ENCODE data around the gene ZDHHC3.
"Not testable (repeated sequence)": the region's sequence is repeated elsewhere in the genome, so short reads cannot be mapped to it uniquely, and the experiment has no call there.

ZDHHC3 gene

GRCh38 chr3:44963571-44964325, 12.2 kb downstream of the ZDHHC3 start:
- DNase-seq, result no peak

GRCh38 chr3:44962621-44963393, 13.2 kb downstream of the ZDHHC3 start:
- DNase-seq, result peak; percentile 34

GRCh38 chr3:44961888-44962287, 14.1 kb downstream of the ZDHHC3 start:
- no peak for DNase-seq

DNA sequence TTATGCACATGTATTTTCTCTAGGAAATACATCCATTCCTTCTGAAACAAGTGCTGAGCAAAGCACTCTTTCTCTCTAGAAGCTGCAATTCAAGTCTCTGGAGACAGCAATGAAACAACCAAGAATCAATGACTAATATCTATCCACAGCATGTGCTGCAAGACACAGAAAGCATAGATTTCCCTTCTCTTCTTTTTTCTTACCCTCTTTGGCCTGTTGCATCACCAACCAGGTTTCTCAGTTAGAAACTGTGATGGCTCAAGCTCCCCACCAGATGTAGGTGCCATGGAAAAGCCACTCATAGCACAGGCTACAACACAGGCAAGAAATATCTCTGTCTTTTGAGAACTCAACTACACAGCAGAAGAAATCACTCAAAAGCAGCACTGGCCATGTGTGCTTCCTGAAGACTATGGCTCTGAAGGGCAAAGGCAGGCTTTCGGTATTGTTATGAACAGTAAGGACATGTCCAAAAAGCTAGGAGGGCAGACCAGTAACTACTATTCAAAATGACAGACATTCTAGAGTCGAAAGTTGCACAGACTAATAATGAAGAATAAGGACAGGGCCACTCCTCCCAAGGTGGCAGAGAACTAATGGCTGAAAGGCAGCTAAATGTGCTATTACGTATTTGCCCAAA, 15.5 kb downstream of the ZDHHC3 start:
- DNase-seq, result no peak

DNA sequence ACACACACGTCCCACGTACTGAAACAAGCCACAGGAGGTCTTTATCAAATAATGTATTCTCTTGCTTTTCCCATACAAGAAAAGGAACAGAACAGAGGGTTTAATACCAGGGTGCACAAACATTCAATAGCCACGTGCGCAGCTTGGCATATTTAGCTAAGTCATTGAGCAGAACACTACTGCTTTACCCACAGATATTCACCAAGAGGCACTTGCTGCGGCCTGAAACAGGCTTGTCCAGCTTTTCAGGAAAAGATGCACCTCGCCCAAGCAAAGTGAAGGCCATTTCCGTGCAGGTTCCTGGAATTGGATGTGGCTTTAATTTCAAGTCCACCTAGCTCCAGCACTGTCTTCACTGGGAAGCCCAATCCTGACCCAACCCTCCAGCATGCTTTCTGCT, 17.6 kb downstream of the ZDHHC3 start:
- no peak for DNase-seq

DNA sequence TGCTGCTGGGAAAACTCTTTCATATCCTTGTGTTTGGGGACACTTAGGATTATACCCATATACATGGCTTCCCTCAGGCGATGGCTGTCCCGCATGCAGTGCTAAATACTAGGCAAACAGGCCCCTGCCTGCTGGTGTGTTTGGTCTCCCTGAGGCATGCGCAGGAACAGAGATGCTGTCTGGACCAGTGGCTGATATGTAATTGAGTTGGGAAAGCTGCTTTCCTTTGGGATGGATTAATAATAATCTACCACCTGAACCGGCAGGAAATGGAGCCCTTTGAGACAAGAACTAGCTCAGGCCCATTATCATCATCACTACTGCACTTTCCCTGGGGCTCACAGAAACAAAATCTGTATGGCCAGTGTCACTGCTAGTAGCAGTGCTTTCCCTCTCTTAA, 18.0 kb downstream of the ZDHHC3 start:
- DNase-seq, result no peak

DNA sequence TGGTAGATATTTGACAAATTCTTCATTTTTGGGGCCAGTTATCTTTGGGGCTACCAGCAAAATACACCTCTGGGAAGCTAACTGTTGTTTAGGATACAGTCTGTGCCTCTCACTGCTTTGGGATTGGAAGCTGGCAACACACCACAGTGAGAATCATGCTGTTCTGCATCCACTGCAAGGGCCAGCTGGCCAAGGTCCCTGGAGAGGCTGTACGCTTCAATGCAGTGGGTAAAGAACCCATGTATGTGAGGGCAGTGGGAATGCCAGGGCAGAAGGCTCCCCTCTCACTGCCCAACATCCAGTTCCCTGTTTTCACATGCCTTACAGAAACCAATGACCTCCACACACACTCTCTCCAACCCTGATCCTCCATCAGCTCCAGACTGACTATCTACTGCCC, 20.1 kb downstream of the ZDHHC3 start:
- no peak for DNase-seq

GRCh38 chr3:44954962-44955361, 21.0 kb downstream of the ZDHHC3 start:
- peak; percentile 52 for DNase-seq

- no peak for DNase-seq
These were observed 21.7 kb downstream of the ZDHHC3 start for GRCh38 chr3:44954304-44954703.

DNA sequence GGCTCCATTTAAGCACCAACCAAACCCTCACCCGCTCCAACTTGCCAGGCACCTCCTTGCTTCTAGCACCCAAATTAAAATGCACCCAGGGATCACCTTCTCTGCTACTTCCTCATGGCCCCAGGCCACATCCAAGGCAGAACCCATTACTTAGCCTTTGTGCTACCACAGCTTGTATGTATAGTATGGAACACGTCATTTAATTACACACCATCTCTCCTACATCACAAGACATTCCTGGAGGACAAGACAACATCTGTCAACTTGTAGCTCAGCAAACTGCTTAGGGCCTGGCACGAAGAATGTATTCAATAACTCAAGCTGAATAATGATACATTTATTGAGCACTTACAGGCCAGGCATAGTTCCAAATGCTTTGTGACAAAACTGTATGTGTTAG, 23.3 kb downstream of the ZDHHC3 start:
- no peak for DNase-seq

GRCh38 chr3:44950275-44950734, 25.7 kb downstream of the ZDHHC3 start:
- DNase-seq, result no peak

DNA sequence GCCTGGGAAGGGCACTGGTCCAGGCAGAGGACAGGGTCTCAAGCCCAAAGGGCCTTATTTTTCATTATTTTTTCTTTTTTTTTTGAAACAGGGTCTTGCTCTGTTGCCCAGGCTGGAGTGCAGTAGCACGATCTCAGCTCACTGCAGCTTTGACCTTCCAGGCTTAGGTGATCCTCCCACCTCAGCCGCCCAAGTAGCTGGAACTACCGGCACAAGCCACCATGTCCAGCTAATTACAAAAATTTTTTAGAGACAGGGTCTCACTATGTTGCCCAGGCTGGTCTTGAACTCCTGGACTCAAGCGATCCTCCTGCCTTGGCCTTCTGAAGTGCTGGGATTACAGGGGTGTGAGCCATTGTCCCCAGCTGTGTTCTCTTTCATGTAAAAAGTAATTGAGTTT, 26.2 kb downstream of the ZDHHC3 start:
- DNase-seq, result not testable (repeated sequence)

DNA sequence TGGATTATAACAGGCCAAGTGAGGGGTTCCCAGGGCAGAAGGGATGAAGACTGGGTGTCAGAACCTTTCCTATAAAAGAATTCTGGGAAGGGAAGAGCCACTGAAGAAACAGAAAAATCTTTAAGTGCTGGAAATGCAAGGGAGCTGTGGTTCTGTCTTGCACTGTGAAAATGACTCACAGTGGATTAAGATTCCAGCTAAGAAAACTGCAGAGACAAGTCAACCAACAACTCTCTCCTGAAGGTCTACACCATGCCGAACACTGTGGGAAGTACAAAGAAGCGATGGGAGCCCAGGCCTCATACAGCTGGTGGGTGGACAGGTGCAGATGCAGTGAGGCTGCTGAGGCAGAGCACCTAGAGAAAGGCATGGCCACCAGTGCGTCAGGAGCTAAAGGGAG, 27.7 kb downstream of the ZDHHC3 start:
- DNase-seq, result no peak

DNA sequence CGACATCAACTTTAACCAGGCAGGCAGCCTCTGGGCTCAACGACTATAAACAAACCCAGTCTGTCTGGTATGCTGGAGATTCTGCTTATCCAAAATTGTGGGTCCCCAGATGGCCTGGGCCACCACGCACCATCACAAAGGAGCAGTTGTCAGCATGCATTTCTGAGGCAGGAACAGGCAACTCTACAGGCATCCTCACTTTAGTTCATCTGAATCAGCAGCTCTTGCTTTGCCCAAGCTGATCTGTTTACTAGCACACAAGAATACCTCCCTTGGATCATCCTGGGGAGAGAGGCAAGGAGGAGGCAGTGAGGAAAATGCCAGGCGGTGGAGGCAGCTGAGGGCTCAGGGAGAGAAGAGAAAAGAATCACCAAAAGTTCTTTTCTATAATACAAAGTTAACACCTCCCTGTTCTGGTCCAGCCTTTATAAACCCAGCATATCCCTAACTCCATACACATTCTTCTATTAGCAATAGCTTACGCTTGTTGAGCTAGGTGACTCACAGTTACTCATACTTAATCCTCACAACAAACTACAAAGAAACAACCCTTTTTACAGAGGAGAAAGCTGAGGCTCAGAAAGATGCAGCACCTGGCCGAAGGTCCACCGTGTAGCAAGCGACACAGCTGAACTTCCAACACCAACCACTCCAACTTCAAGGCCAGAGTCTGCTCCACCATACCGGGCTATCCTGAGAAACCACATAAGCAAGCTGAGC, 33.6 kb downstream of the ZDHHC3 start:
- DNase-seq, result peak; percentile 53

- DNase-seq, result no peak
These were observed 36.4 kb downstream of the ZDHHC3 start for GRCh38 chr3:44939581-44940036.

- DNase-seq, result no peak
These were observed 42.7 kb downstream of the ZDHHC3 start for GRCh38 chr3:44932986-44933944.

DNA sequence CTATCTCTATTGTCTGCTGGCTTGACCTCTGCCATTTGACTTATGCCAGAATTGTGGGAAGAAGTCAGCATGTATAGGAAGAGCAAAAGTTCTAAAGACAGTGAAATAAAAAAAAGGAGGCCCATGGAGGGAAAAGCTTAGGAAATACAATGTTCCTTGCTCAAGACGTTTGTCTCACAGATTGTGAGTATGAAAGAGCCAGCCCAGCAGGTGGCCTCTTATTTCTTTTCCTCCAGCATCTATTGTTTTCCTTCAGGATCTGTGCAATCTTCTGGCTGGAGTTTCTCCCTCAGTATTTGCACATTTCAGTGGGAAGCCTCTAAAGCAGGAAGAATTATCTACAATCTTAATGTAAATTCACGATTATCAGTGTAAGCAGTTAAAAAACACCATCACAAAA, 43.7 kb downstream of the ZDHHC3 start:
- no peak for DNase-seq

GRCh38 chr3:44931791-44932190, 44.2 kb downstream of the ZDHHC3 start:
- DNase-seq, result no peak

DNA sequence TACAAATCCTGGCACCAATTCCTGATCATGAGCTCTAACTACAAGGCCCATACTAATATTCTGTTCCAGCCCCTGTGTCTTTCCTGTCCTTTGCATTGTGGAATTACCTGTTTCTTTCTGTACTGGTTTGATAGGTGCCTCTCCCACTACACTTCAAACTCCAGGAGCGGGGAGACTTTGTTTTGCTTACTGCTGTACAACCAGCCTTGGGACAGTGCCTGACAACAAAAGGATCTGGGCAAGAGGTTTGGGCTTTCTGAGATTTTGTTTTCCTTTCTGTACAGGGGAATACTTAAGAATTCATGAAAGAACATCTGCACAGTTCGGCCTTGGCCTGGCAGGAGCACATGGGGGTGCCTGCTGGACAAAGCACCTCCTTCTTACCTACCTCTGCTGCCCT, 45.1 kb downstream of the ZDHHC3 start:
- DNase-seq, result no peak

GRCh38 chr3:44929782-44930181, 46.2 kb downstream of the ZDHHC3 start:
- DNase-seq, result no peak

DNA sequence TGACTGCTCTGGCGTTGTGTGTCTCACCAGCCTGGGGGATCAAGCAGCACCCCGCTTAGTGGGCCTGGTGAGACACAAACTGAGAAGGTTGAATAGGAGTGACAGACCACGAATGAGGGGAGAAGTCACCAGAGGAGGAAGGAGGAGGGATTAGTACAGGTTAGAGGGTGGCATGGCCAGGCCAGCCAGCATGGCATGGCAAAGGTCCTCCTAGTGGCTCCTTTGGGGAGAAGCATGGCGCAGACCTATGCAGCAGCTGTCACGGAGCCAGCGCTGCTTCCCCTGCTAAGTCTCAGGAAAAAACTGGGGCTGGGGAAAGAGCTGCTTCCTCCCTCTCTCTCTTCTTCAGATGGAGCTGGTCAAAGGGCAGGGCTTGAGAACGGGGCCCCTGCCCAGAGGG, 48.6 kb downstream of the ZDHHC3 start:
- no peak for DNase-seq

- no peak for DNase-seq
These were observed 49.1 kb downstream of the ZDHHC3 start for GRCh38 chr3:44926921-44927320.
